NCI-H345 treated with DMSO at 0.1 percent for 48 hours (cell line): Measurements from ENCODE around the gene BHLHE40.

Source experiments
- DNase-seq: peaks from one replicate; lab custom pipeline; 2025; ENCODE audit not compliant: unreplicated experiment; lab: John Stamatoyannopoulos, UW

BHLHE40 gene

GRCh38 chr3:5016211-5017161 is 37.2 kb downstream of the BHLHE40 start:
- DNase-seq, result no peak

GRCh38 chr3:5017925-5018531 is 38.8 kb downstream of the BHLHE40 start:
- DNase-seq, result no peak

GRCh38 chr3:5019411-5020241 is 40.4 kb downstream of the BHLHE40 start:
- no peak for DNase-seq

- no peak for DNase-seq
Observed at GRCh38 chr3:5020242-5020722, 41.0 kb downstream of the BHLHE40 start.

GRCh38 chr3:5021116-5022092 is 42.2 kb downstream of the BHLHE40 start:
- DNase-seq, result no peak

- DNase-seq, result no peak
Observed at GRCh38 chr3:5022187-5022965, 43.1 kb downstream of the BHLHE40 start.

GRCh38 chr3:5022966-5023776 is 43.9 kb downstream of the BHLHE40 start:
- no peak for DNase-seq

- DNase-seq, result no peak
Observed at GRCh38 chr3:5023777-5024346, 44.6 kb downstream of the BHLHE40 start.

GRCh38 chr3:5026046-5026362 is 46.8 kb downstream of the BHLHE40 start:
- no peak for DNase-seq

GRCh38 chr3:5029715-5030114 is 50.5 kb downstream of the BHLHE40 start:
- DNase-seq, result no peak

GRCh38 chr3:5030152-5030551 is 50.9 kb downstream of the BHLHE40 start:
- DNase-seq, result no peak

GRCh38 chr3:5032844-5033243 is 53.6 kb downstream of the BHLHE40 start:
- no peak for DNase-seq
